ENCODE measurements around the gene GALNT10.

The GALNT10 gene

DNA sequence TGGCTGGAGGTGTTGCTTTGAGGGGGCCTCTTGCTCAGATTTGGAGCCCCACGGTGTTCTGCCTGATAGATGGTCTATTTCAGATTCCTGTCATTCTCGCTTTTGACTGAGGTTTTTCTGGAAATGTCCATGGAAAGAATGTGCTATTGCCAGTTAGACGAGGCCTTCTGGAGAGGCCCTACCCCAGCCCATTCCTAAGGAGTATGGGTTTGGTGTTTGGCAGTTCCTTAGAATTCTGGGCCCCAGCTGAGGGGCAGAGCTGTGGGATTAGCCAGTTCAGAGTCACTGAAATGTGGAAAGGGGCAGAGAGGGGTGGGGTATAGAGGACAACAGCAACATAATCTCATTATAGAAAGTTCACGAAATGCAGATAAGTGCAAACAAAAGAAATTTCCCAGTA lies 50.5 kb downstream of the GALNT10 start:
- TF ChIP-seq, protein P1, sequence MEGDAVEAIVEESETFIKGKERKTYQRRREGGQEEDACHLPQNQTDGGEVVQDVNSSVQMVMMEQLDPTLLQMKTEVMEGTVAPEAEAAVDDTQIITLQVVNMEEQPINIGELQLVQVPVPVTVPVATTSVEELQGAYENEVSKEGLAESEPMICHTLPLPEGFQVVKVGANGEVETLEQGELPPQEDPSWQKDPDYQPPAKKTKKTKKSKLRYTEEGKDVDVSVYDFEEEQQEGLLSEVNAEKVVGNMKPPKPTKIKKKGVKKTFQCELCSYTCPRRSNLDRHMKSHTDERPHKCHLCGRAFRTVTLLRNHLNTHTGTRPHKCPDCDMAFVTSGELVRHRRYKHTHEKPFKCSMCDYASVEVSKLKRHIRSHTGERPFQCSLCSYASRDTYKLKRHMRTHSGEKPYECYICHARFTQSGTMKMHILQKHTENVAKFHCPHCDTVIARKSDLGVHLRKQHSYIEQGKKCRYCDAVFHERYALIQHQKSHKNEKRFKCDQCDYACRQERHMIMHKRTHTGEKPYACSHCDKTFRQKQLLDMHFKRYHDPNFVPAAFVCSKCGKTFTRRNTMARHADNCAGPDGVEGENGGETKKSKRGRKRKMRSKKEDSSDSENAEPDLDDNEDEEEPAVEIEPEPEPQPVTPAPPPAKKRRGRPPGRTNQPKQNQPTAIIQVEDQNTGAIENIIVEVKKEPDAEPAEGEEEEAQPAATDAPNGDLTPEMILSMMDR (IDR thresholded peaks at IDR 0.05; ENCODE audit: control extremely low read depth, extremely low read depth, low read depth, missing control alignments) = no peak
- ChIA-PET CTCF (interaction anchor here (4.4 kb wide), 1 partner anchor 164 kb away, joined by 18 read pairs; no protein-coding TSS in a partner anchor), POLR2A (no interaction called here)
- no peak for DNase-seq (ENCODE audit: extremely low spot score)

DNA sequence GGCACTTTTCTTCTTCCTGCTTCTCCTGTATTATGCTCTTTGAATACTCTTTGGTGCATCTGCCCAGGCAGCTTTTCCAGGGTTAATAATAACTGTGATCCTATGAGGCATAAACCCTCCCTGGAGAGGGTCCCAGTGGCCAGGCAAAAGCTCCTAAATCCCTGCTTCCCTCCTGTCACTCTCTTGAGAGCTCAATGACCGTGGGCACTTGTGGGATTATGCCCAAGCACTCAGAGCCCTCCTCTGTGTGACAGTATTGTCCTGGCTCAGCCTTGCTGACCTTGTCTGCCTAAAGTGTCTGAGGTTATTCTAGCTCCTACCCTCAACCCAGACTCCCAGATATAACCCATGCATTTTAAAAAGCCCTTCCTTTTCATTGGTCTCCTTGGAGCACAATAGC lies 51.9 kb downstream of the GALNT10 start:
- DNase-seq (ENCODE audit: extremely low spot score) = no peak
- POLR2A ChIA-PET = no interaction called here
- TF ChIP-seq, protein P1 (IDR thresholded peaks at IDR 0.05; ENCODE audit: control extremely low read depth, extremely low read depth, low read depth, missing control alignments) = no peak
- CTCF ChIA-PET = interaction anchor here (0.9 to 4.4 kb wide), 5 partner anchors 40 to 163 kb away, joined by 3 to 18 read pairs (median 3); no protein-coding TSS in a partner anchor

DNA sequence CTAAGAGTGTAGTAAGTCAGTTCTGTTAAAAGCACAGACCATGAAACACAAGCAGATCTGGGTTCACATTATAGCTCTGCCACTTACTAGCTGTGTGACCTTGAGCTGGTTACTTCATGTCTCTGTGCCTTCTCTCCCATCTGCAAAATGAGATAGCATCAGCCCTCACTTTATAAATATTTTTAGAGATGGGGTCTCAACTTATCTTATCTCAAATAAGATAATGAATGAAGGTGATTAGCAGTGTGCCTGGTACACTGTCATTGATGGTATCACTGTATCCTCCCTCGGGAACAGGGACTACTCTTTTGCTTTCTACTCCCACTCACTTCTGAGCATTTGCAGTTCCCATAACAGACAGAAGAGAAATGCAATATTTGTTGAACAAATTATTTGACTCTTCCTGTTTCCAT lies 52.4 kb downstream of the GALNT10 start:
- ChIA-PET POLR2A (interaction anchor here (0.8 kb wide), 1 partner anchor 53 kb away, joined by 3 read pairs; the partner anchor contains the start of gene GALNT10), CTCF (interaction anchor here (0.9 to 4.4 kb wide), 5 partner anchors 41 to 162 kb away, joined by 3 to 18 read pairs (median 3); no protein-coding TSS in a partner anchor)
- DNase-seq (ENCODE audit: extremely low spot score) = peak; percentile 26
- TF ChIP-seq, protein P1 (IDR thresholded peaks at IDR 0.05; ENCODE audit: control extremely low read depth, extremely low read depth, low read depth, missing control alignments) = no peak

DNA sequence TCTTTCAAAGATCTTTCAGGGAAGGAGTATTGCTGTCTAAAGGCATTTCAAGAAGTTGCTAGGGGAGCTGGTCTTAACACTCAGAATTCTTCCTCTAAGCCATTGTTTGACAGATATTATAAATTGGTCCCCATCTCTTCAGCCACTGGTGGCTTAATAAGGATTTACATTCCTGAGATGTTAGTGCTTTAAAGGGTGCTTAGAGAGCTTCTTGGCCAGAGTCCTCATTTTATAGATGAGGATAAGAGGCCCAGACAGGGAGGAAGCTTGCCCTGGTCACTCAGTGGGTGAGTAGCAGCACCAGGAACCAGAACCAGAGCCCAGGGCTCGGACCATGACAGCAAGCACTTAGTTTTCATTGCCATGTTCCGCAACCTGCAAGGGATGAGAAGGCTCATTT lies 53.2 kb downstream of the GALNT10 start:
- CTCF ChIA-PET = interaction anchor here (1.5 kb wide), 1 partner anchor 41 kb away, joined by 3 read pairs; no protein-coding TSS in a partner anchor
- TF ChIP-seq, protein P1 (IDR thresholded peaks at IDR 0.05; ENCODE audit: control extremely low read depth, extremely low read depth, low read depth, missing control alignments) = no peak
- POLR2A ChIA-PET = interaction anchor here (0.8 kb wide), 1 partner anchor 53 kb away, joined by 3 read pairs; the partner anchor contains the start of gene GALNT10
- no peak for DNase-seq (ENCODE audit: extremely low spot score)

DNA sequence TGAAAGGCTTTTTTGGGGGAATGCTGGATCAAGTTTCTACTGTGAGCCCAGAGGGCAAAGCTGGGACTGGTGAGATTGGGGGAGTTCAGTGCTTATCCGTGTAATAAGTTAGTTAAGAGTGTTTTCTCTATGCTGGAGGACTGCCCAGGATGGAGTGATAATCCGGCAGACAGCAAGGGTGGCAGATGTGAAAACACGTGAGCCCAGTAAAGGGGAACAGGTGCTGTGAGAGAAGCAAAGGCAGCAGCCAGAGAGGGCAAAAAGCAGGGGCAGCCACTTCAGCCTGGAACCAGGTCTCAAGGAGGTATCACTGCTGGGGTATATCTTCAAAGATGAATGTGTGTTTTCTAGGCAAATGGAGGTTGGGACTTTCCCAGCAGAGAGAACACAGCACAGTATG lies 53.9 kb downstream of the GALNT10 start:
- no peak for DNase-seq (ENCODE audit: extremely low spot score)
- ChIA-PET POLR2A (no interaction called here), CTCF (interaction anchor here (1.5 kb wide), 1 partner anchor 40 kb away, joined by 3 read pairs; no protein-coding TSS in a partner anchor)
- TF ChIP-seq, protein P1 (IDR thresholded peaks at IDR 0.05; ENCODE audit: control extremely low read depth, extremely low read depth, low read depth, missing control alignments) = no peak

DNA sequence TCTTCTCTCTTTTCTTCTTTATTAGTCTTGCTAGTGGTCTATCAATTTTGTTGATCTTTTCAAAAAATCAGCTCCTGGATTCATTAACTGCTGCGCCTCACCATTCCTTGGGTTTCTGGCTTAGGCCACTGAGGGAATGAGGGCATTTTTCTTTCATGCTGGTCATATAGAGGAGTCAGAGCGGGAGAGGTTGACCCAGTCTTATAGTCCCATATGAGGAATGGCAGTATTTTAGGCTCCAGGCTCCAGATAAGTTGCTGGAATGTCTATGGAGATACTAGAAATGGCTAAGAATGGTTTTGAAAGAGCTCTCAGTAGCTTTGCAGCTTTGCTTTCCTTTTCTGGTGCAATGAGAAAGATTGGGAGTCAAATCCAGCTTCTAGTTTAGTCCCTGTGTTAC lies 58.2 kb downstream of the GALNT10 start:
- CTCF ChIA-PET = interaction anchor here (1.0 to 1.7 kb wide), 4 partner anchors 10 to 176 kb away, joined by 3 to 8 read pairs (median 4); no protein-coding TSS in a partner anchor
- POLR2A ChIA-PET = no interaction called here

More for the DNA sequence above, 58.2 kb downstream of the GALNT10 start:
- TF ChIP-seq, protein P1 (IDR thresholded peaks at IDR 0.05; ENCODE audit: control extremely low read depth, extremely low read depth, low read depth, missing control alignments) = no peak
- no peak for DNase-seq (ENCODE audit: extremely low spot score)
